OCI-LY3 (cell line): Measurements from ENCODE around the gene GPHN.

ENCODE experiments used
- CTCF ChIP-seq: fragments of 200-600, 300-600 bp; sonication (generic); IDR thresholded peaks from 2 replicates; pipeline ENCODE4 v1.5.1; 2014; ENCODE audit warnings: antibody characterized with exemption, low read length, low read depth
- EZH2phosphoT487 ChIP-seq: fragments of 200-600 bp; shearing (Covaris generic); IDR thresholded peaks from 2 replicates; pipeline ENCODE4 v1.6.1; 2018; ENCODE audit warnings: antibody characterized with exemption, mixed run types, low read depth

DNA sequence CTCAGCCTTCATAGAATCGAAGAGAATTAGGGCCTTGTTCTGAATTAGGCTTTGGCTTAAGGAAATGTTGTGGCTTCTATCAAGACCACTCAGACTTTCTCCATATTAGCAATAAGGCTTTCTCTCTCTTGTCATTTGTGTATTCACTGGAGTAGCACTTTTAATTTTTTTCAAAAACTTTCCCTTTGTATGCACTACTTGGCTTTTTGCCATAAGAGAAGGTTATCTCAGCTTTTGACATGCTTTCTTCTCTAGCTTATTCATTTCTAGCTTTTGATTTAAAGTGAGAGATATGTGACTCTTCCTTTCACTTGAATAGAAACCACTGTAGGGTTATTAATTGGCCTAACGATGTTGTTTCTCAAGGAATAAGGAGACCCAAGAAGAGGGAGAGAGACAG is 244.2 kb downstream of the GPHN start:
- TF ChIP-seq CTCF (no peak), EZH2phosphoT487 (no peak)
